Measurements from ENCODE around the gene VWF.
"Not testable (repeated sequence)": the region's sequence is repeated elsewhere in the genome, so short reads cannot be mapped to it uniquely, and the experiment has no call there.

Gene VWF

DNA sequence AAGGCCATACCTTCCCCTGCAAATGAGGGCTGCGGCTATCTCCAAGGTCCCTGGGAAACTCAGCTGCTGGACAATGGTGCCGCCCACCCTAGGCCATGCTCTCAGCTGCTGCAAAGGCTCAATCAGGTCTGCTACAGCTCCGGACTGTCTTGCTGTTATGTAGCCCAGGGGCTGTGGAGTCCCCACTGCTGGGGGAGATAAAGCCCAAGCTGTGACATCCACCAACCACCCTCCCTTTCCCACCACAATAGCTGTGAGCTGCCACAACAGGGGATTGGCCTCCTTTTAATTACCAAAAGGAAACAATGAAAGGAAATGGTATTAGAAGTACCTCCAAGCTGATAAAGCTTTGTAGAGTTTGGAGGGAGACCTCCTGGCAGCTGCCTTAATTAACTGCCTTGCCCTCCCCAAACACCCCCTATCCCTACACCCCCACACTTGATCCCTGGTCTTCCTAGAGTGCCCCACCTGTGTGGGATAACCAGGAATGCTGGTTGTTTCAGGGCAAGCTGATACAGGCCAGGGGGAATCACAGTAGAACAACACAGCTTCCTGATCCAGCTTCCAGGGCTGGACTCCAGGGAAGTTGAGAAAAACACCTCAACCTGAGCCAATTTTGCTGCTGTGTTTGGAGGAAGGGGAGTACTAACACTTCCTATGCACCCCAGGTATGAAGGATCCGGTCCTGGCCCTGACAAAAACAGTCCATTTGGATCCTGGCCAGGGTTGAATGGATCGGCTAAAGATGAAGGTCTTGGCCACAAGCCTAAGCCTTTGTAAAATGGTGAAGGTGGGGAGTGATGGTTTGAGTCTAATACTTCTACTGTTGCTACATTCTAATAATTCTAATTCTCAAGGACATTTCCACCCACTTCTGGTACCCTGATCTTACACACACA is at the start of gene VWF:
TSS of gene VWF (minus strand) at position 260 of the 899 bp plus-strand sequence. CDS start 1,474 bp downstream, outside the sequence.
- DNase-seq, result no peak

GRCh38 chr12:6172862-6173261 is 48.4 kb upstream of the VWF start:
- no peak for DNase-seq

- DNase-seq, result no peak
Measured at GRCh38 chr12:6172086-6172485, 47.6 kb upstream of the VWF start.

GRCh38 chr12:6171409-6172015 is 47.0 kb upstream of the VWF start:
- DNase-seq, result no peak

DNA sequence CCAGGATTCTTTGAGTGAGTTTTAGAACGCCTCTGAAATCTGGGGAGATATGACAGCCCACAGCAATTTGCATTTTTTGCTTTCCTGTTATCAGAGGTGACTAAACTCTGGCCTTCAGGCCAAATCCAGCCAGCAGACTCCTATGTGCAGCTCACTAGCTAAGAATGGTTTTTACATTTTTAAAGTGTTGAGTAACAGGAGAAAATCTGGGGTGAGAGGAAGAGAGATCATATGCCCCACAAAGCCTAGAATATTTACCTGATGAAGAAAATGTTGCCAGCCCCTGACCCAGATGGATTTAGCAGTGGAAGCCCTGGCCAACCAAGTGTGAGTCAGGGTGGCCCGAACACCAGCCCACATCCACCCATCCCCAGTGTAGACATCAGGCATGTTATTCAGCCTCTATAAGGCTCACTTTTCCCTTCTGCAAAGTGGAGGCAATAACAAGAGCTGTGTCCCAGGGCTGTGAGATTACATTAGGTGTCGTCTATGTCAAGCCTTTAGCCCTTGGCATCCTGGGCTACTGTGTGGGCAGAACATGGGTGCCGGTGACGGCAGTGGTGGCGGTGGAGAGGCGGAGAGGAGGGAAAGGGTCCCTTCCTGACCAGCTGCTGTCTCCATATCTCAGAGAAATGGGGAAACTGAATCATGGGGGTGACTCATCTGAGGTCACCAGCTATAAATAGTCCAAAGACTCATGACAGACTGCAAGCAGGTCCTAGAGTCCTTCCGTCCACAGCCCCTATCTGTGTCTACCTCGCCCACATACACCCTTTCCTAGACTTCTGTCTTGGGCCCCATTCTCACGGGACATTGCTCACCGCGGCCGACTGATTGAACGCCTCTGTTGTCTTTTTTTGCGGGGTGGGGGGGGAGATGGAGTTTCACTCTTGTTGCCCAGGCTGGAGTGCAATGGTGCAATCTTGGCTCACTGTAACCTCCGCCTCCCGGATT is 43.1 kb upstream of the VWF start:
- DNase-seq, result peak; percentile 94

DNA sequence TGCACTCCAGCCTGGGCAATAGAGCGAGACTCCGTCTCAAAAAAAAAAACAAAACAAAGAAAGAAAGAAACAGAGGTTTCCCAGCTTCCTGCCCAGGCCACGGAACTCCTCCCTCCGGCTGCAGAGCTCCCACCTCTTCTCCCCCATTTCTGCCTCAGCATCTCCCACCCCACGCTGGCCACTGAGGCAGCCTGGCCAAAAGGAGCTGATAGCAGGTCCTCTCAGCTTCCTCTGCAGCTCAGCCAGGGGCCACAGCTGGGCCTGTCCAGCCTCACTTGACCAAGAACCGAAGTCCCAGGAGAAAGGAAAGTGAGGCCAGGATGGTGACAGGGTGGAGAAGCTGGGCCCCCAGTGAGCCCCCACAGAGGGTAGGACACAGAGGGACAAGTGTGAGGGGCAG is 42.3 kb upstream of the VWF start:
- DNase-seq, result no peak

DNA sequence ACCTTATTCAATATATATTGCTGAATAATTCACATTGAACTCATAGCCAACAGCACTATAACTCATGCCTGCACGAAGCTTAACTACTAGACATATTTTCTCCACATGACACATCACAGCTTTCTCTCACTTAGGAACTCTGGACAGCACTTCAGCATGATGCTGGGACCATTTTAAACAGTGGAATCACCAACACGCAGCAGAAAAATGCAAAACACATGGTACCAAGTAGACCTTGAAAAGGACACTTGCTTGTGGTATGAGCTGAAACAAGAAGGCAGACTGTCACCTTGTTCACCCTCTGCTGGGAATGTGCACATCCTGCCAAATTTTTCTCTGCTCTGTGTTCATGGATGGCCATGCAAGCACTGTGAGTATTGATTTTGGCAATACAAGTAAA is 40.9 kb upstream of the VWF start:
- DNase-seq, result no peak

- DNase-seq, result no peak
Measured at GRCh38 chr12:6163416-6164060, 39.1 kb upstream of the VWF start.

GRCh38 chr12:6161124-6161882 is 36.8 kb upstream of the VWF start:
- no peak for DNase-seq

- not testable (repeated sequence) for DNase-seq
Measured at GRCh38 chr12:6160049-6160649, 35.7 kb upstream of the VWF start.

- not testable (repeated sequence) for DNase-seq
Measured at GRCh38 chr12:6159166-6160011, 34.9 kb upstream of the VWF start.

DNA sequence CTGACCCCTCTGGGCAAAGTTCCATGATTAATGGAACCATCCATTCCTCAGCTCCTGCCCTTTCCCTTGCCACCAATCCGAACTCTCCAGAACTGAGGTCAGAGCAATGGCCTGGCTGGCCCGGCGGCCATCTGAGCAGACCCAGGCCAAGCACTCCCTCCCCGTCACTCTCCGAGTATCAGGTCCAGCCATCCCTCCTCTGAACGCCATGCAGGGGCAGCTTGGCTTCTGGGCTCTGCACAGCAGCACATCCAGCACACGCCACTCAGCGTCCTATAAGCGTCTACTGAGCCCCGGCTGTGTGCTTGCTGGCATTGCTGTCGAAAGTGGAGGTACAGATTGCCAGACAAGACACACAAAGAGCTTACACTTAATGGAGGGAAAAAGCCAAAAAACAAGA is 34.3 kb upstream of the VWF start:
- no peak for DNase-seq

DNA sequence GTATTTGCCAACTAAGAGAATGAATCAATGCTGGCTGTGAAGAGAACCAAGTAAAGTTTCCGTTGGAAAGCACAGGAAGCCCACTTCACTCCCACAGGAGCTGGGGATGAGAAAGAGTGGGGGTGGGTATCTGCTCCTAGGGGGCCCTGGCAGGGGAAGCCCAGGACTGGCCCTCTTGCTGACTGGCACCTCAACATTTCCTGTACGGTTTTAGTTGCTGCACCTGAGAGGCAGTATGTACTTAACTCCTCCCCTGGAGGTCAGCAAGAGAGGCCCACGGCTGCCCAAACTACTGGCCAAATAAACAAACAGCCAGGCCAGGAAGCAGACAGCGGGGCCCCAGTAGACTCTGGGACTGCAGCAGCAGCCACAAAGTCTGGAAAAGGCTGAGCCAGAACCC is 33.8 kb upstream of the VWF start:
- no peak for DNase-seq

DNA sequence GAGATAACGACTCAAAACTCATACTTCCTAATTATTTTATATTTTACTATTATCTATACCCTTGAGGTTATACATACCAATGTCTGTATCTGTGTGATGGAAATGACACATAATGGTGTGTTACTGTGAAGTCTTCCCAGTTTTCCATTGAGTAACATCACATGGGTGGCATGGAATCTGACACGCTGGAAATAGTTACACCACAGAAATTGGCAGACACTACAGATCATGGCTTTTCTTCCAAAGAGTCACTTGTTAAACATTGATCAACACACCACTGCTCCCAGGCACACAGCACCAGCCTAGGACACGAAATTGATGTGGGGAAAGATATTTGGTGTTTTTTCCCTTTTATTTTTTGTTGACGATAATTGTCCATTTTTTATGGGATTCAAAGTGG is 33.0 kb upstream of the VWF start:
- no peak for DNase-seq

- no peak for DNase-seq
Measured at GRCh38 chr12:6154730-6155459, 30.4 kb upstream of the VWF start.

GRCh38 chr12:6148722-6149121 is 24.3 kb upstream of the VWF start:
- not testable (repeated sequence) for DNase-seq

DNA sequence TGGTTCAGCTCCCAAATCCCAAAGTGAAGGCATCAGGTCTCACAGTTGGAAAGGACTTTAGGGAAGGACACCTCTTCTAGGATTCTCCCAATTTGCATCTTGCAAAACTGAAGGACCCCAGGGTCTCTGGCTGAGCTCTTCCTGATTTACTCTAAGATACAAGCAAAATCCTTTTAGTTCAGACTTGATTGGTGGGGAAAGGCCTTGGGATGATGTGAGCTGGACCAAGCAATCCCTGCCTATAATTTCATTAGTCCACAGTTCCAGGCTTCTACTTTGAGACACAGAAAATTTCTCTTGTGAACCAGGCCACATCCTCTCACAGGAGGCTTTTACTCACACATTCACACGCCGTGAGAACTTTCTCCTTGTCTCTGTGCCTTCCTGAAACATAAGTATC is 23.6 kb upstream of the VWF start:
- DNase-seq, result no peak

DNA sequence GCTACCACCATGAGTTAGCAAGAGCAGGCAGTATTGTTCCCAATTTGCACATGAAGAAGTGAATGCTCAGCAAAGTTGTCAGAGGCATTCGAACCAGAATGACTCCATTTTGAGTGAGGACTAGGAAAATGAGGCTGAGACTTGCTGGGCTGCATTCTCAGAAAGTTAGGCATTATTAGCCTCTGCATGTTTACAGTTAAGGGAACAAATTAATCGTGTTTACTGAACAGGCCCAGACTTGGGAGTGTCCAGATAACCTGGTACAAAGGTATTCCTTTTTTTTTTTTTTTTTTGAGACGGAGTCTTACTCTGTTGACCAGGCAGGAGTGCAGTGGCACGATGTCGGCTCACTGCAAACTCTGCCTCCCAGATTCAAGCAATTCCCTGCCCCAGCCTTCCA is 22.5 kb upstream of the VWF start:
- DNase-seq, result no peak

- DNase-seq, result no peak
Measured at GRCh38 chr12:6146509-6146908, 22.0 kb upstream of the VWF start.

GRCh38 chr12:6145564-6145963 is 21.1 kb upstream of the VWF start:
- no peak for DNase-seq

Measured in amniotic stem cell (primary cell).